Globus pallidus (tissue), 1 donor: ENCODE results near the gene OR51B5.
"Not testable (repeated sequence)": the region's sequence is repeated elsewhere in the genome, so short reads cannot be mapped to it uniquely, and the experiment has no call there.

Source experiments
- DNase-seq: peaks from one replicate; pipeline ENCODE4 v3.0.0-alpha.2; 2015; ENCODE audit warnings: low spot score

Gene OR51B5

GRCh38 chr11:5343474-5344335 is at the start of gene OR51B5:
Gene OR51B5, minus strand, starts transcription at chr11:5343524. Its CDS starts 0 bp downstream, at chr11:5343524.
- no peak for DNase-seq

DNA sequence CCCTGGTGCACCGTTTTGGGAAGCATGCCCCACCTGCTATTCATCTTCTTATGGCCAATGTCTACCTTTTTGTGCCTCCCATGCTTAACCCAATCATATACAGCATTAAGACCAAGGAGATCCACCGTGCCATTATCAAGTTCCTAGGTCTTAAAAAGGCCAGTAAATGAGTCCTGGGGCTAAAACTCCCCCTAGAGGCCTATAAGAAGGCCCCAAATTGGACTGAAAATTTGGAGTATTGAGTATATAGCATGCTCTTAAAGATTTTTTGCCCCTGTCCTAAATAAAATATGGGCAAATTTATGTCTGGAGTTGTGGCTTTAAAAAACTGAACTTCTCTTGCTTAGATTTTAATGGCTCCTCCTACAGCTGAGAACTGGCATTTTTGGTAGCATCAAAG is 46.9 kb upstream of the OR51B5 start:
- no peak for DNase-seq

GRCh38 chr11:5384335-5384734 is 41.0 kb upstream of the OR51B5 start:
- DNase-seq = no peak

GRCh38 chr11:5383576-5383975 is 40.3 kb upstream of the OR51B5 start, which contains the start of gene OR51M1:
Gene OR51M1, plus strand, starts transcription at chr11:5383812. Its CDS starts 5,587 bp downstream, at chr11:5389399.
- no peak for DNase-seq

- DNase-seq = peak; percentile 22
These were observed 37.5 kb upstream of the OR51B5 start for GRCh38 chr11:5380740-5381342.

- DNase-seq = no peak
These were observed 26.5 kb upstream of the OR51B5 start for GRCh38 chr11:5369789-5370188.

GRCh38 chr11:5368502-5369043 is 25.2 kb upstream of the OR51B5 start:
- no peak for DNase-seq

DNA sequence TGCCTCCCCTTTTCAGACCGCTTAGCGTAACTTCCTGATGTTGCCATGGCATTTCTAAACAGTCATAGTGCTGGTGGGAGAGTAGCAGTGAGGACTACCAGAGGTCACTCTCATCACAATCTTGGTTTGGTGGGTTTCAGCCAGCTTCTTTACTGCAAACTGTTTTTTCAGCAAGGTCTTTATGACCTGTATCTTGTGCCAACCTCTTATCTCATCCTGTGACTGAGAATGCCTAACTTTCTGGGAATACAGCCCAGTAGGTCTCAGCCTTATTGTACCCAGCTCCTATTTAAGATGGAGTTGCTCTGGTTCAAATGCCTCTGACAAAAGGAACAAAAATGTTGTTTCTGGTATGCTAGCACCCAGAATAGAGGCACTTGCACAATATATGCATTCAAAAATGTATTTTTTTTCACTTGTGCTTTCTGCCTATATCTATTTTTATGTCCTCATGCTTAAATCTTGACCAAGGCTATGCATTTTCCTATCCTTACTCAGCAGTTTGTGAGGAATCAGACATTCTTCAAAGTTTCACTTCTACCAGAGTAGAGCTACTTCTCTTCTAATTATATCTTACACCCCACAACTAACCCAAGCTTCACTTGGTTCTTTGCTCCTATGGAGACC is 24.2 kb upstream of the OR51B5 start:
- no peak for DNase-seq

DNA sequence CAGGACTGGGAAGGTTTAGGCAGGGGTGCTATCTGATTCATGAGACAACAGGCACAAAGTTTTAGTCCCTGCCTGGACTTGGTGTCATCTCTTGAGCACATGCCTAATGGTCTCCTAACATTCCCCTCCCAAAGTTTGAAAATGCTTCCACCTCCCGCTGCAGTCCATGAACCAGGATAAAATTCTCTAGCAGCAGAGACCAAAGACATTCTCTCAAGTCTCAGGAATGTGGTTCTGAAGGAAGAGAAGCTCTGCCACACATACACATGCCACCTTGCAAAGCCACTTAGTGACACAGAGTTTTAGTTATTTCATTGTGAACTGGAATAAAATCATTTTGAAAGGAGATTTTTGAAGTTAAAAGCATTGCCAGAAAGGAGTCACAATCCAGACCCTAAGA is 23.5 kb upstream of the OR51B5 start:
- no peak for DNase-seq

GRCh38 chr11:5366365-5366764 is 23.0 kb upstream of the OR51B5 start:
- not testable (repeated sequence) for DNase-seq

GRCh38 chr11:5364214-5364613 is 20.9 kb upstream of the OR51B5 start:
- DNase-seq = no peak

GRCh38 chr11:5363679-5364078 is 20.4 kb upstream of the OR51B5 start:
- DNase-seq = no peak

GRCh38 chr11:5362017-5362625 is 18.8 kb upstream of the OR51B5 start:
- DNase-seq = no peak

- not testable (repeated sequence) for DNase-seq
These were observed 12.7 kb upstream of the OR51B5 start for GRCh38 chr11:5356031-5356430.

- DNase-seq = no peak
These were observed 7.9 kb upstream of the OR51B5 start, which contains the start of gene OR51B6 for GRCh38 chr11:5351208-5351607. Gene OR51B6, plus strand, starts transcription at chr11:5351508. Its CDS starts 0 bp downstream, at chr11:5351508.

GRCh38 chr11:5349550-5349949 is 6.2 kb upstream of the OR51B5 start:
- DNase-seq = no peak

DNA sequence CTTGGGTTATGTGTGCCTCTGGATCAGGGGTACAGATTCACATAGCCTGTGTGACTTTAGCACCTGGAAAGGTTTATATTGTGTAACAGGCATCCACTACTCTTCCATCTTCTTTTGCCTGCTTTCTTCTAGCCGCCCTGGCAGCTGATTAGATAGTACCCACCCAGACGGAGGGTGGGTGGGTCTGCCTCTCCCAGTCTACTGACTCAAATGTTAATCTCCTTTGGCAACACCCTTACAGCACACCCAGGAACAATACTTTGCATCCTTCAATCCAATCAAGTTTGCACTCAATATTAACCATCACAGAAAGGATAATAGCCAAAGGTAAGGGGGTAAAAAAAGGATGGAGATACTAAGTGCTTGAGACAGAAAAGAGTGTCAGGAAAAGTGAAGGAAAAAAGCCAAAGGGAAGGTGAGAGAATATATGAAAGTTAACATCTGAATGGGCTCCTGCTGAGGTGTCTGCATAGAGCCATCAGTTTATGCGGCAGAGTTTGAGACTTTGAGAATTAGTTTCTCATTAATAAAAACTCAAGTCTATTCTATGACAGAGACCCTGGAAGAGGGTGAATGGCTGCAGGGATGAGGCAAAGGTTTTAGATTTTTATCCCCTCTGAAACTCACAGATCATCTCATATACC is 5.3 kb upstream of the OR51B5 start:
- no peak for DNase-seq

DNA sequence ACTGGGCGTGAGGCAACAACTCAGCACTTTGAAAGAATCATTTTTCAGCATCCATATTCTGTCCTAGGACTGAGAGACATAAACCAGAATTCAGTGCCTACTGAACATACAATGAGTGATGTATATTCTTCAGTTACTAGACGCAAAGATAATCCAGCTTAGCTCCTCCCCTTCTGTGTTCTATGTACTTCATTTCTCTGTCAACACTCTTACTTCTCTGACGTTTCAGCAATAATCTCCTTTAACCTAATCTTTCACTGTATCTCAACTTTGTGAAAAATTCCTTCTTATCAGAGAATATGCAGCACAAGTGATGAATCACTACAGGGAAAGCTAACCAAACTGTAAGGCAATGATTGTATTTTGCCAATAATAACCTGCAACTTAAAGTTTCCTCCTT is 2.5 kb upstream of the OR51B5 start:
- no peak for DNase-seq

DNA sequence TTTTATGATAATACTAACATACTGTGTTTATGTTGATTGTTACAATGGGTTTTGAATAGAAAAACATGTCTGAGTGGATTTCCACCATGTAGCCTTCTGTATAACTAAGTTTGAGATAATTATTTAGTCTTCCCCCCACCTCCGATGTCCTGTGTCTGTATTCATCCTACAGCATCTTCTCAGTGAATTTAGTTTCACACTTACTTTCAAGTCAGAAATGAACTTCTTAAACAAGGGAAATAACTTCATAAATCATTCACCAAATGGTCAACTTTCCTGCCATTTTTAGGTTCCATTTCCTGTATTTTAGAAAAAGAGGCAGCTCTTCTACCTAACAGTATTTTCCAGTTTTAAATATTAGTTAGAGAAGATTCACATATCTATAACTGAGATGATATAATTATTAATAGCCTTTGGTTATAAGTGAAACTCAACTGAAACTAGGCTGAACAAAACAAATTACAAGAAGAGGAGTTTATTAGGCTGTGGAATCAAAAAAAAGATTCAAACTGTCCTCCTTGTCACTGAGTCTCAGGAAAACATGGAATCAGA is 3.5 kb downstream of the OR51B5 start:
- no peak for DNase-seq

GRCh38 chr11:5337253-5337652 is 6.1 kb downstream of the OR51B5 start:
- not testable (repeated sequence) for DNase-seq

- no peak for DNase-seq
These were observed 7.0 kb downstream of the OR51B5 start for GRCh38 chr11:5336331-5336730.
